Measurements from ENCODE around the gene MED15.
"Not testable (repeated sequence)": the region's sequence is repeated elsewhere in the genome, so short reads cannot be mapped to it uniquely, and the experiment has no call there.

MED15 gene

DNA sequence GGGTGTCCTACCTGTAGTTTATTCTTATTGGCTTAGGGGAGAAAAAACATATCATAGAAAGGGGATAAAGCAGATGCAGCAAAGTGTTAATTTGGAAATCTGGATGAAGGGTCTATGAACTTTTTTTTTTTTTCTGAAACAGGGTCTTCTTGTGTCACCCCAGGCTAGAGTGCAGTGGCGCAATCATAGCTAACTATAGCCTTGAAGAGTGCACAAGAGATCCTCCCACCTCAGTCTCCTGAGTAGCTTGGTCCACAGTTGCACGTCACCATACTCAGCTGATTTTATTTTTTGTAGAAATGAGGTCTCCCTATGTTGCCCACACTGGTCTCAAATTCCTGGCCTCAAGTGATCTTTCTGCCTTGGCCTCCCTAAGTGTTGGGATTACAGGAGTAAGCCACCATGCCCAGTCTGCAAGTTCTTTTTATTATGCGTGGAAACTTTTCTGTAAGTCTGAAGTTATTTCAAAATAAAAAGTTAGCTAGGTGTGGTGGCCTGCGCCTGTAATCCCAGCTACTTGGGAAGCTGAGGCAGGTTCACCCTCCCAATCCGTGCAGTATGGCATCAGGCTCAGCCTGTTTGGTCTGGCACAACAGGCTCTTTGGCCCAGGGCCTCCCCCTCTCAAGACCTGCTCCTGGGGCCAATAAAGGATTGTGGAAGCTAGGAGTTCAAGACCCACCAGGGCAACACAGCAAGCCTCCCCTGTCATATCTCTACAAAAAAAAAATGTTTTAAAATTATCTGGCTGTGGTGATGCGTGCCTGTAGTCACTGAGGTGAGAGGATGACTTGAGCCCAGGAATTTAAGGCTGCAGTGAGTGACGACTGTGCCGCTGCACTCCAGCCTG, 111.9 kb downstream of the MED15 start:
- no peak for DNase-seq (ENCODE audit: low read depth in 2 of 2, low spot score in 1 of 2)

DNA sequence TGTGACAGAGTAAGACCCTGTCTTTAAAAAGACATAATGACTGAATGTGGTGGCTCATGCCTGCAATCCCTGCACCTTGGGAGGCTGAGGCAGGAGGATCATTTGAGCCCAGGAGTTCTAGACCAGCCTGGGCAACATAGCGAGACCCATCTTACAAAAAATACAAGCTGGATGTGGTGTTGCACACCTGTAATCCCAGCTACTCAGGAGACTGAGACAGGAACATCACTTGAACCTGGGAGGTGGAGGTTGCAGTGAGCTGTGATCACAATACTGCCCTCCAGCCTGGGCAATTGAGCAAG, 112.4 kb downstream of the MED15 start:
- not testable (repeated sequence) for DNase-seq (ENCODE audit: low read depth in 2 of 2, low spot score in 1 of 2)

DNA sequence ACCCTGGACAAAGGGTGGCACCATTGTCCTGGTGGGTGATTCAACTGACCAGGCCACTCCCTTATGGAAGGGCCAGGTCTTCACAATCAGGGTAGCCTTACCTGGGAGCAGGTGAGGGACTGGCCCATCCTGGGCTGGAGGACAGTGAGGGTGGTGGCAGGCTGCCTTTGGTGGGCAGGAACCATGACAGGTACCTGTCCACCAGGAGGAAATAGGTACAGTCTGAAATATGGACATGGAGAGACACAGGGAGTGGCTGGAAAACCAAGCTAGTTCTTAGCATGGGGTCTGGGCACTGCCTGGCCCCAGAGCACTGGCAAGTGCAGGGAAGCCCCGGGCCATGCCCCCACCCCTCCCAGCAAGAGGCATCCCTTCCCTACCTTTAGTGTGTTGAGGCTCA, 113.8 kb downstream of the MED15 start:
- no peak for DNase-seq (ENCODE audit: low read depth in 2 of 2, low spot score in 1 of 2)

DNA sequence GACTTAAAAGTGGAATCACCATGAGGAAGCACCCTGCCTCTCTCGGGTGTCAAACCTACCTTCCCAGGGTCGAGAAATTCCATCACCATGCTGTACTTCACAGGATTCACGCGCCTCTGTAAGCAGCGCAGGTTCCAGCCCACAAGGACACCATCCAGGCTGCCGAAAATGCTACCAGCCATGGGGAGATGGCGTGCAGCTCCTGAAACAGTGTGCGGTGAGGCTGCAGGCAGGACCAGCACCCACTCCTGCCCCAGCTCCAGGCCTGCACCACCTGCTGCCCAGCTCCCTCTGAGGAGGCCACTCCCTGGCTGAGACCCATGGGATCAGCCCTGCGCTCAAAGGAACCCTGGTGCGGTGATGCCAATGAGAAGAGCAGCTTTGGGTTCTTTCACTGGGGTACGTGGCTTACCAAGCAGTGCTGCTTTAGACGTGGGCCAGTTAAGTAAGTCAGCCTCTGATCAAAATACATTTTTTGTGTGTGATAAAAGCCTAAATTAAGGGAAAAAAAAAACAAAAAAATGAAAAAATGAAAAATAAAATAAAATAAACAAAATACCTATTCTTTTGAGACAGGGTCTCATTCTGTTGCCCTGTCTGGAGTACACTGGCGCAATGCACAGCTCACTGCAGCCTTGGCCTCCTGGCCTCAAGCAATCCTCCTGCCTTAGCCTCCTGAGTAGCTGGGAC, 115.4 kb downstream of the MED15 start:
- no peak for DNase-seq (ENCODE audit: low read depth in 2 of 2, low spot score in 1 of 2)

DNA sequence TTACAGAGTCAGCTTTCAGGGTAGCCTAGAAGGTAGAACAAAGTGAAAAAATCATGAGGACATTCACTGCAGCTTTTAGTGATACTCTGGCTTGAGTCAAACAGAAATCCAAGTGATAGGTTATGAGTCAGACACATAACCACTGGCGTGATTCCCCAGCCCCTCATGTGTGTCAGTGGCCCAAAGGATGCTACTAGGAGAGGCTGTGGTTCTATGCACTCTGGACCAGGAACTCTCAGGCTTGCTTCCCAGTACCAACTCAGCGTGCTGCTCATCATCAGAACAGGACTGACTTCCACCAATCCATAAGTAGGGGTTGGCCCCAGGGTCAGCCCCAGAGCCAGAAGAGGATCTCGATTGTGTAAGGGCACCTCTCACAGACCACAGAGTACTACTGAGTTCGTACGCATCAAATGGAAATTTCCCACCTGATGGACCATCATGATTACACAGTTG, 116.8 kb downstream of the MED15 start:
- DNase-seq (ENCODE audit: low read depth in 2 of 2, low spot score in 1 of 2): no peak

DNA sequence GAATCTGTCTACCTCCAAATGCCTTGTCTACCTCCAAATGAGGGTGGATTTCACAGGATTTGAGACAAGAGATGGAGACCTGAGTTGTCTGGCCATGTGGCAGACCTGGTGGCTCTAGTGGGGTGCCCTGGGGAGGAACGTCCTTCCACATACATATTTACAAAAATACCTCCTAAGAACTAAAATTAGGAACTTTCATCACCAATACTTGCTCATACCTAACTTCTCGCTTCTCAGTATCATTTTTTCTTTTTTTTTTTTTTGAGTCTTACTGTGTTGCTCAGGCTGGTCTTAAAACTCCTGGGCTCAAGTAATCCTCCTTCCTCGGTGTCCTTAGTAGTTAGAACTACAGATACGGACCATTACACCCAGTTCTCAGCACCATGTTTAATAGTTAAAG, 117.9 kb downstream of the MED15 start:
- no peak for DNase-seq (ENCODE audit: low read depth in 2 of 2, low spot score in 1 of 2)

DNA sequence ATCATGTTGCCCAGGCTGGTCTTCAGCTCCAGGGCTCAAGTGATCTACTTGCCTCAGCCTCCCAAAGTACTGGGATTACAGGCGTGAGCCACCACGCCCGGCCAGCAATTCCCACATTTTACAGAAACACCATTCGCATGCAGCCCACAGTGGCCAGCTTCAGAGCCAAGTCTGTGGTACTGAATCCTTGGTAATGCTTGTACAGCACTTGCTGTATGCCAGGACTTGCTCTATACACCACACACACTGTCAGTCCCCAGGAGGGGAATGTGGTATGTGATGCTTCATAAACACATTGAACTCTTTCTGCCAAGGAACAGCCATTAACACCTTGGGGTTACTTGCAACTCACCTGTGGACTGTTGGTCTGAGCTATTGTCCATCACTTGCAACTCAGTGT, 119.4 kb downstream of the MED15 start:
- DNase-seq (ENCODE audit: low read depth in 2 of 2, low spot score in 1 of 2): no peak

DNA sequence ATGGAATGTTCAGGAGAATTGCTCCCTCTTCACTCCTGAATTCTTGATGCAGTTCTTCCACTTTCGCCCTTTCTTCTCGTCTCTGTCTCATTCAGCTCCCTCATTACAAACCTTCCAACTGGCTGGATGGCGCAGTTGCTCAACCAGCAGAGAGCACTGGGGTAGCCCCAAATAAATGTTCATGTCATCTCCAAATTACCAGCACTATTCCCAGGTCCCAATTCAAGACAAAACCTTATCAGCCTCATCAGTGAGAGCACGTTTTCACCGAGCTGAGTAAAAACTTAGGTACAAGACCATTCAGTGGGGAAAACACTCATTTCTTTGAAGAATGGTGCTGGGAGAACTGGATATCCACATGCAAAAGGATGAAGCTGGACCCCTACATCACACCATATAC, 120.0 kb downstream of the MED15 start:
- no peak for DNase-seq (ENCODE audit: low read depth in 2 of 2, low spot score in 1 of 2)

DNA sequence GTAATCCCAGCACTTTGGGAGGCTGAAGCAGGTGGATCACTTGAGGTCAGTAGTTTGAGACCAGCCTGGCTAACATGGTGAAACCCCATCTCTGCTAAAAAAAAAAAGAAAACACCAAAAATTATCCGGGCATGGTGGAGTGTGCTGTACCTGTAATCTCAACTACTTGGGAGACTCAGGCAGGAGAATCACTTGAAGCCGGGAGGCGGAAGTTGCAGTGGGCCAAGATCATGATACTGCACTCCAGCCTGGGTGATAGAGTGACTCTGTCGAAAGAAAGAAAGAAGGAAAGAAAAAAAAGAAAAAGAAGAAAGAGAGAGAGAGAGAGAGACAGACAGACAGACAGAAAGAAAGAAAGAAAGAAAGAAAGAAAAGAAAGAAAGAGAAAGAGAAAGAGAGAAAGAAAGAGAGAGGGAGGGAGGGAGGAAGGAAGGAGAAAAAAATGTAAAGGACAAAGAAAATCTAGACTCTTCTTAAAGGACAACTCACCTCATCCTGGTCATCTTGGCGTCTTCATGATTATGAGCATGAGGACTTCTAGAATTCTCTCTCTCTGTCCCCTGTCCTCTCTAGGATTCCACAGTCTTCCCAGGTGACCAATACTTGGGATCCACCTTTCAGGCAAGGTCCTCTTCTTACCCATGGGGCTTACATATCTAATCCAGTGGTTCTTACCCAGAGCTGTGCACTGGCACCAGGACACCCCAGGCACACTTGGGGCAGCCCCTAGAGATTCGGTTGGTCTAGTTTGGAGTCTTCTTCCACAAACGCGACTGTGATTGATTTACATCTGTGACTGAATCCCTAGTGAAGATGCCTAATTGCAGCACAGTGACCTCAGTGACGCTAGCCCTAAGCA, 120.9 kb downstream of the MED15 start:
- no peak for DNase-seq (ENCODE audit: low read depth in 2 of 2, low spot score in 1 of 2)

DNA sequence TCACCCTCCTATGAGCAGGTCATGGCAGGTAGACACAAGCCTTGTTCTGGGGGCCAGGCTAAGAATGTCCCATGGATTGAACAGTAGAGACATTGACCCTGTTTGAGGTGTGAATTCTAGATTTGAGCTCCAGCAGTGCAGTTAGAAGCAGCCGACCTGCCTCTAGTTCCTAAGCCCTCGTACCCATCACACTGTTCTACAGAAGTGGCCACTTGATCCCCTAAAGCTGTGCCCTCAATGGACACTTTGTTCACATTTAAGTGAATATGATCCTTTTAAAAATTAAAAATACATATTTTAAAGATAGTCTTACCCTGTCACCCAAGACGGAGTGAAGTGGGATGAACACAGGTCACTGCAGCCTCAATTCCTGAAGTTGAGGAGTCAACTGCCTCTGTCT, 122.0 kb downstream of the MED15 start:
- DNase-seq (ENCODE audit: low read depth in 2 of 2, low spot score in 1 of 2): no peak

DNA sequence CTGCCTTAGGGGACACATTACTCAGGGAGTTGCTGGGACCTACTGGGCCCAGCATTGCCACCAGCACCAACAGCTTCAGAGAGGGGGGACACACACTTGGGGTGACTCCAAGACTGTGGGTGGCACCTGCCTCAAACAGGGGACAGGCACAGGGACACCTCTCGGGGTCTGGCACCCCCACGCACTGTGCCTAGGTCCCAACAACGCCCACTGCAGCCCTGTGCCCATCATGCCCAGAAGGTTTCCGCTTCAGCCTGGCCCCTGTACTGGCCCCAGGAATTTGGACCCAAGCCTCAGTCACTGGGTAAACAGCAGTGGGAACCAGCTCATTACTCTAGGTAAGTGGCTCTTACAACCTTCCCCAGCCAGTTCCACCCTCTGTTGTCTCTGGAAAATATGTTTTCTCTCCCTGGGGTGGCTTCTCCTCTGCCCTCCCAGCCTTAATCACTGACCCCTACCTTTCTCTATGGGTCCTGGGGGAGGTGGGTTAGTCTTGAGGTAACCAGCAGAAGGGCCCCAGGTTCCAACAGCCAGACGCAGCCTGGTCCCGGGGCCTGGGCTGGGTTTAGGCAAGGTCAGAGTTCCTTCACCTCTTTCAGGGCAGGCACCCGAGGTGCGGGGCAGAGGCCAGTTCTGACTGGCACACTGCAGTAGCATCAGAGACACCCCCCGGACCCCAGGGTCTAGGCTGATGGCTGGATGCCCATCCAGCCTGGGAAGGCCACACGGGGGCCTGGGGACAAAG, 123.6 kb downstream of the MED15 start:
- DNase-seq (ENCODE audit: low read depth in 2 of 2, low spot score in 1 of 2): no peak

DNA sequence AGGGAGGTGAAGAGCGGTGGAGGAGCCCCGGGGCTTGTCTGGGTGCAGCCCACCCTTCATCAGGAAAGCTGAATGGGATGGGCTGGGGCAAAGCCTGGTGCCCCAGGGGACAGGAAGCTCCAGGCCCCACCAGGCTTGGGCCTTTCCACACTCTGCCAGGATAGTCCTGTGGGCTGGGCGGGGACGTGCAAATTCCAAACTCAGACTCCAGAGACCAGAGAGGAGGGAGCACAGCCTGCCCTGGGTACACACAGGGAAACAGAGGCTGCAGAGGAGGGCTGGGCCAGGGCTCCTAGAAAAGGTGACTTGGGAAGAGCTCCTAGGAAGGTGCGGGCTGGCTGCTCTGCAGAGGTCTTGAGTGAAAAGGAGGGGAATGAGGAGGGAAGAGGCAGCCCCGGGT, 124.7 kb downstream of the MED15 start:
- no peak for DNase-seq (ENCODE audit: low read depth in 2 of 2, low spot score in 1 of 2)

DNA sequence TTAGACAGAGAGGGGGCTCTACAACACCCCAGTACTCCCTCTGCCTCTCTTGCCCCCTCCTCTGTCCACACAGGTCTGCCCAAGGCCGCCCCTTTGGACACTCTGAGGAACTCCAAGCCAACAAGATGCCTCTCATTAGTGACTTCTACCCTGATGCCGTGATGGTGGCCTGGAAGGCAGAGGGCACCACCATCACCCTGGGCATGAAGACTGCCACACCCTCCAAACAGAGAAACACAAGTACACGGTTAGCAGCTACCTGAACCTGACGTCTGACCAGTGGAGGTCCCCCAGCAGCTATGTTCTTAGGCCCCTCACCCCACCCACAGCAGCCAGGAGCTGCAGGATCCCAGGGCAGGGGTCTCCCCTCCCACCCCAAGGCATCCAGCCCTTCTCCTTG, 125.1 kb downstream of the MED15 start:
- no peak for DNase-seq (ENCODE audit: low read depth in 2 of 2, low spot score in 1 of 2)

DNA sequence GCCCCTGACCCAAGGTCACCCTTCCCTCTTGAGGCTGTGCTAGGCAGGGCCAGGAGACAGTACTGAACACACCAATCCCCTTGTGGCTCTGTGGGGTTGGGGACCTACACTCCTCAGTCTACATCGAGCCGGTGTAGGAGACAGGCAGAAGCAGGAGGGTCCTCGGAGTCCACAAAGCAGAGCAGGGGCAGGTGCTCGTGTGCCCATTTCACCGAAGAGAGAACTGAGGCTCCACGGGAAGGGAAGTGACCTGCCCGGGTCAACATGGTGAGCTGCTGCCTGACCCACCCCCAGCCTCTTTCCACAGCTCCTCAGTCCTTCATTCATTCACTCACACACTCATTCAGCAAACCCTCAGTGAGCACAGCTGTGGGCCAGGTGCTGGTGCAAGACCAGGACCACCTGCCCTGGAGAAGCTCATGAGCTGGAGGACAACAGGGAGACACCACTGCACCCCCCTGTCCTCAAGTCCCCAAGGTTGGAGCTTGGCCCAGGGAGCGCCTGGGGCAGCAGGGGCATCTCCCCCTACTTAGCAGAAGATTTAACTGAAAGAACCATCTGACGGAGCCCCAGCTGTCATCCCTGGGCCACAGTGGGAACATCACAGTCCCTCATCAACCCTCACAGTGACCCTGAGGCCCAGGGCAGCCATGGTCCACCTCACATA, 127.3 kb downstream of the MED15 start:
- no peak for DNase-seq (ENCODE audit: low read depth in 2 of 2, low spot score in 1 of 2)

DNA sequence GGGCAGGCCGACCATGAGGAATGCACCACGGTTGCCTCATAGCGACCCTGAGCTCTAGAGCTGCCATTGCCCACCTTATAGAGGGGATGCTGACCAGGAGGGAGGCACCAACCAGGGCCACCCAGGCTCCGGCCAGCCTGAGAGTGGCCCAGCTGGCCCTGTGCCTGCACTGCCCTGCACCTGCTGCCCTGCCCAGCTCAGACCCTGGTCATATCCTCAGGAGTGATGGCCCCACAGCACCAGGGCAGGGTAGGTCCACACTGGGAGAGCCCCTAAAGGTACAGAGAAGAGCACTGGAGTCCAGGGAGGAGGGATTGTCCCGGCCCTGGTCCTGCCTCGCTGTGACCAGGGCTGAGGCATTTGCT, 127.8 kb downstream of the MED15 start:
- no peak for DNase-seq (ENCODE audit: low read depth in 2 of 2, low spot score in 1 of 2)

DNA sequence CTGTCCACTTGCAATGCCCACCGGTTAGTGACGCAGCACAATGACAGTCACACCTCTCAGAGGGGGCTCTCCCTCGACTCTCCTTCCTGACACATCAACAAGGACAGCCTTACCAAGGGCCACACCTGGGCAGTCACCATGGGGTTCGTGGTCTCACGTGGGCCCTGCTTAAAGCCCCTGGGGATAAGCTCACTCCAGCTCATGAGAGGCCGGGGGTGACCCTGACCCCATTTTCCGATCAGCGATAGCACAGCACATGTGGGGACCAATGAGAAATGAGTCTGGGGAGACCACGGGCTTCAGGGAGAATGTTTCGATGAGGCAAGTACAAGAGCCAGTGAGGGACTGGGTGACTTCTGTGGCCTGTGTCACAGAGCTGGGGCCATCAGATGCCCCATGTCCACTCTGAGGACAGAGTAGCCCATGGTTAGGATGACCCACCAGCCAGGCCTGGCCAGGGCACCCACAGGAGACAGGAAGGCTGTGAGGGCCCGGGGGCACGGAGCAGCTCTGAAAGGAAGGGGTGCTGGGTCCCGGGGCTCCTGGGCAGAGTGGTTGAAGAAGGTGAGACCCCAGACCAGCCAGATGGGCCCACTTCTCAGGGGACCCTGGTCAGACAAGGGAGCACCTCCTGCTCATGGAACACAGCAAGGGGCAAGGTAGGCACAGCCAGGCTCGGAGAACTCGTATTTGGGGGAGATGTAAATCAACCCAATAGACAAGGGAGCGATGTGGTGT, 128.8 kb downstream of the MED15 start:
- DNase-seq (ENCODE audit: low read depth in 2 of 2, low spot score in 1 of 2): no peak

DNA sequence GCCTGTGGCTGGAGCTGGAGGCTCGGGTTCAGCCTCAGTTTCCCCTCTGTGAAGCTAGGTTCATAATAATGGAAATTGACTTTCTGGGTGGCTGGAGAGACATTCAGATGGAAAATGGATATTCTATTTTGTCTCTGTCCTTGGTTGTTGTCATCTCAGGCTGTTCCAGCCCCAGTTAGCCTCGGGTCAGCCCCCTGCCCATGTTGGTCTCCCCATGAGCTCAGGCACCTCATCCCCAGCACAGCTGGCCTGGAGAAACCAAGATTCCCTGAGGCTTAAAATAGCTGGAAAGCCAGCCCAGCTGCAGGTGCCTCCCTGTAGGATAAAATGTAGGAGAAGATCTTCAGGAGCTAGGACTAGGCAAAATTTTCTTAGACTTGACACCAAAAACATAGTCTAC, 129.5 kb downstream of the MED15 start:
- DNase-seq (ENCODE audit: low read depth in 2 of 2, low spot score in 1 of 2): no peak
